CD4-positive, alpha-beta T cell (primary cell): ENCODE data around the gene COL4A4. TPM values are rescaled to one million over a fixed set of nuclear protein-coding genes. Genes with fewer than 3 reads are reported as not detected.

Experiments
- ATAC-seq: fragments of 200-7000 bp; cut with Tn5 transposase; one replicate; pipeline ENCODE4 v1.10.0; 2022; ENCODE audit warnings: mild to moderate bottlenecking; ENCODE audit not compliant: poor library complexity
- CTCF ChIA-PET: fragments of 350-600 bp; sonication (Branson Sonifier 250); formaldehyde crosslinking; loops from one replicate; lab custom pipeline; 2021; ENCODE audit warnings: antibody characterized with exemption, inconsistent platforms; lab: Charles Lee
- POLR2A ChIA-PET: fragments of 350-600 bp; sonication (Branson Sonifier 250); formaldehyde crosslinking; loops from one replicate; lab custom pipeline; 2021; ENCODE audit warnings: antibody characterized with exemption, inconsistent platforms; lab: Charles Lee
- DNase-seq, 14 experiments: peaks; one replicate each; pipeline ENCODE4 v3.0.0-alpha.2; 2013 to 2020; ENCODE audit warnings: mixed read lengths in 2 of 14
- H3K27ac ChIP-seq, 2 donors: one replicate each; pipeline versions ENCODE4 v1.5.1 to v1.7.0; 2013; ENCODE audit warnings: low read length in 2 of 2, low read depth in 1 of 2, mild to moderate bottlenecking in 1 of 2
- H3K27me3 ChIP-seq, 2 experiments: 1 replicate in 1 of 2; 2 replicates in 1 of 2; pipeline versions ENCODE4 v1.6.1 to v1.7.0; 2013; ENCODE audit warnings: low read length in 2 of 2, control low read depth in 1 of 2, mild to moderate bottlenecking in 1 of 2, moderate library complexity in 1 of 2; ENCODE audit not compliant: insufficient read depth in 2 of 2, control insufficient read depth in 1 of 2
- H3K36me3 ChIP-seq: one replicate; pipeline ENCODE4 v1.6.1; 2013; ENCODE audit warnings: low read length, control low read depth; ENCODE audit not compliant: insufficient read depth
- H3K4me1 ChIP-seq: one replicate; pipeline ENCODE4 v1.6.1; 2013; ENCODE audit warnings: low read length, control low read depth; ENCODE audit not compliant: insufficient read depth
- H3K4me3 ChIP-seq: one replicate; pipeline ENCODE4 v1.5.1; 2013; ENCODE audit warnings: mild to moderate bottlenecking, low read length, moderate library complexity
- H3K9me3 ChIP-seq, 2 experiments: 1 replicate in 1 of 2; 2 replicates in 1 of 2; pipeline versions ENCODE4 v1.6.1 to v1.7.0; 2013; ENCODE audit warnings: low read length in 2 of 2, mild to moderate bottlenecking in 2 of 2, control low read depth in 1 of 2, moderate library complexity in 1 of 2; ENCODE audit not compliant: control insufficient read depth in 1 of 2, insufficient read depth in 1 of 2
- H3K27ac Mint-ChIP-seq: one replicate; pipeline ENCODE4 v1.8.0; 2020; ENCODE audit warnings: mixed read lengths
- H3K27me3 Mint-ChIP-seq: one replicate; pipeline ENCODE4 v1.8.0; 2021; ENCODE audit warnings: mixed read lengths
- H3K36me3 Mint-ChIP-seq: one replicate; pipeline ENCODE4 v1.8.0; 2021; ENCODE audit warnings: low read depth, mixed read lengths
- H3K4me1 Mint-ChIP-seq: one replicate; pipeline ENCODE4 v1.8.0; 2021; ENCODE audit warnings: low read depth, mixed read lengths
- H3K4me3 Mint-ChIP-seq: one replicate; pipeline ENCODE4 v1.8.0; 2020; ENCODE audit warnings: mild to moderate bottlenecking, mixed read lengths
- H3K9me3 Mint-ChIP-seq: one replicate; pipeline ENCODE4 v1.8.0; 2020; ENCODE audit warnings: mixed read lengths
- intact Hi-C, 2 experiments: fragments of 100-400 bp; cut with DNase I in 1 of 2; cut with micrococcal nuclease in 1 of 2; formaldehyde crosslinking; loops; one replicate each; pipeline versions ENCODE4 v1.15.1 to v1.9.0; 2023 to 2025; cut with DNase I, micrococcal nuclease
- total RNA-seq, 174 experiments: library from RNA in 2 of 174; stranded (reverse) in 2 of 174; gene quantifications; one replicate each; pipeline ENCODE4 v1.2.3 and lab custom pipeline; 2021 to 2026
- TF ChIP-seq, protein P1 (sequence below): fragments of 200-600 bp; IDR thresholded peaks from one replicate; pipeline ENCODE4 v1.8.0; 2022; ENCODE audit warnings: antibody characterized with exemption, mild to moderate bottlenecking

COL4A4 gene
- total RNA-seq, 2 experiments from 2014 or later = not detected

- no peaks in the 10 kb centered on the region for H3K27me3 Mint-ChIP-seq
- peaks cover 73% of the 10 kb centered on the region for H3K36me3 Mint-ChIP-seq
- ATAC-seq (no peak), DNase-seq (no peak)
- H3K36me3 ChIP-seq = peaks cover 6% of the 10 kb centered on the region
- no peaks in the 10 kb centered on the region for H3K27me3 ChIP-seq
- H3K9me3 Mint-ChIP-seq = no peaks in the 10 kb centered on the region
- TF ChIP-seq, protein P1, sequence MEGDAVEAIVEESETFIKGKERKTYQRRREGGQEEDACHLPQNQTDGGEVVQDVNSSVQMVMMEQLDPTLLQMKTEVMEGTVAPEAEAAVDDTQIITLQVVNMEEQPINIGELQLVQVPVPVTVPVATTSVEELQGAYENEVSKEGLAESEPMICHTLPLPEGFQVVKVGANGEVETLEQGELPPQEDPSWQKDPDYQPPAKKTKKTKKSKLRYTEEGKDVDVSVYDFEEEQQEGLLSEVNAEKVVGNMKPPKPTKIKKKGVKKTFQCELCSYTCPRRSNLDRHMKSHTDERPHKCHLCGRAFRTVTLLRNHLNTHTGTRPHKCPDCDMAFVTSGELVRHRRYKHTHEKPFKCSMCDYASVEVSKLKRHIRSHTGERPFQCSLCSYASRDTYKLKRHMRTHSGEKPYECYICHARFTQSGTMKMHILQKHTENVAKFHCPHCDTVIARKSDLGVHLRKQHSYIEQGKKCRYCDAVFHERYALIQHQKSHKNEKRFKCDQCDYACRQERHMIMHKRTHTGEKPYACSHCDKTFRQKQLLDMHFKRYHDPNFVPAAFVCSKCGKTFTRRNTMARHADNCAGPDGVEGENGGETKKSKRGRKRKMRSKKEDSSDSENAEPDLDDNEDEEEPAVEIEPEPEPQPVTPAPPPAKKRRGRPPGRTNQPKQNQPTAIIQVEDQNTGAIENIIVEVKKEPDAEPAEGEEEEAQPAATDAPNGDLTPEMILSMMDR = no peak
- no peaks in the 10 kb centered on the region for H3K9me3 ChIP-seq
- H3K27ac Mint-ChIP-seq = no peak overlapping the region
- ChIA-PET POLR2A (no interaction called here), CTCF (no interaction called here)
- H3K4me1 ChIP-seq = no peaks in the 10 kb centered on the region
- no peak overlapping the region for H3K4me3 Mint-ChIP-seq
- H3K4me1 Mint-ChIP-seq = no peaks in the 10 kb centered on the region
- H3K4me3 ChIP-seq = no peak overlapping the region
- H3K27ac ChIP-seq = no peak overlapping the region
- intact Hi-C loops = no loop called here
Observed at GRCh38 chr2:226994775-226995174, 169.2 kb downstream of the COL4A4 start.

GRCh38 chr2:226993171-226993570, 170.8 kb downstream of the COL4A4 start:
- H3K4me3 ChIP-seq = no peak overlapping the region
- H3K36me3 ChIP-seq = peaks cover 6% of the 10 kb centered on the region
- no peaks in the 10 kb centered on the region for H3K9me3 ChIP-seq
- no peaks in the 10 kb centered on the region for H3K27me3 Mint-ChIP-seq
- no peak overlapping the region for H3K27ac ChIP-seq
- intact Hi-C loops = no loop called here
- no peaks in the 10 kb centered on the region for H3K27me3 ChIP-seq
- no peak overlapping the region for H3K27ac Mint-ChIP-seq
- POLR2A ChIA-PET = no interaction called here
- H3K36me3 Mint-ChIP-seq = peaks cover 65% of the 10 kb centered on the region
- CTCF ChIA-PET = no interaction called here
- TF ChIP-seq, protein P1 = no peak
- H3K4me3 Mint-ChIP-seq = no peak overlapping the region
- H3K9me3 Mint-ChIP-seq = no peaks in the 10 kb centered on the region
- ATAC-seq = no peak
- no peaks in the 10 kb centered on the region for H3K4me1 Mint-ChIP-seq
- DNase-seq = no peak
- no peaks in the 10 kb centered on the region for H3K4me1 ChIP-seq

DNA sequence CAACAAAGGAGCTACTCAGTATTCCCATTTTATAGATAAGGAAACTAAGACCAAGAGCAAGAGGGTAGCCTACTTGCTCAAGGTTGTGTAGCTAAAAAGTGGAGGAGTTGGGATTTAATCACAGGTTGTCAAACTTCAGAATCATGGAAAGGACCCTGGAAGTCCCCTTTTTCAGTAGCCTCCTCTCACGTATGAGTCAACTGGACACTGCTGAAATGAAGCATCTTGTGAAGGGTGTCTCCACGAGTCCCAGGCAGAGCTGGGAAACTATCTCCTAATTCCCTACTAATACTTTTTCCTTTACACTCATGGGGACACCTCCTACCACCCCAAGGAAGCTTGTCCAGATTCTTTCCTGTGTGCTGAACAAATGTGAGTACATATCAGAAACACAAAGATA, 172.3 kb downstream of the COL4A4 start:
- Histone ChIP-seq H3K4me3 (no peak overlapping the region), H3K27me3 (no peaks in the 10 kb centered on the region), H3K36me3 (peaks cover 6% of the 10 kb centered on the region), H3K4me1 (no peaks in the 10 kb centered on the region), H3K27ac (no peak overlapping the region), H3K9me3 (no peaks in the 10 kb centered on the region)
- POLR2A ChIA-PET = no interaction called here
- ATAC-seq (no peak), DNase-seq (no peak)
- no peaks in the 10 kb centered on the region for H3K9me3 Mint-ChIP-seq
- H3K4me3 Mint-ChIP-seq = no peak overlapping the region
- peaks cover 65% of the 10 kb centered on the region for H3K36me3 Mint-ChIP-seq
- no peak overlapping the region for H3K27ac Mint-ChIP-seq
- CTCF ChIA-PET = no interaction called here
- no peaks in the 10 kb centered on the region for H3K4me1 Mint-ChIP-seq
- H3K27me3 Mint-ChIP-seq = no peaks in the 10 kb centered on the region
- TF ChIP-seq, protein P1 = no peak
- intact Hi-C loops = no loop called here
